Neural progenitor cell (in vitro differentiated cells): ENCODE measurements around the gene EFNA5. TPM values are rescaled to one million over a fixed set of nuclear protein-coding genes. Genes with fewer than 3 reads are reported as not detected.

Experiments
- DNase-seq: peaks from one replicate; pipeline ENCODE4 v3.0.0-alpha.2; 2016; ENCODE audit warnings: low spot score
- H2AFZ ChIP-seq: fragments of 200-600 bp; sonication (generic); replicated peaks from 2 replicates; pipeline ENCODE4 v1.6.1; 2016; ENCODE audit warnings: antibody characterized with exemption
- H3F3A ChIP-seq: fragments of 200-600 bp; sonication (generic); 2 replicates; pipeline ENCODE4 v1.6.1; 2016; ENCODE audit warnings: antibody characterized with exemption, low read depth
- H3K27ac ChIP-seq: fragments of 200-600 bp; sonication (generic); 2 replicates; pipeline ENCODE4 v1.5.1; 2016; ENCODE audit warnings: mild to moderate bottlenecking
- H3K27me3 ChIP-seq: fragments of 200-600 bp; sonication (generic); 2 replicates; pipeline ENCODE4 v1.6.1; 2016; ENCODE audit warnings: mild to moderate bottlenecking, moderate library complexity
- H3K36me3 ChIP-seq: fragments of 200-600 bp; sonication (generic); 2 replicates; pipeline ENCODE4 v1.5.1; 2016
- H3K4me1 ChIP-seq: fragments of 200-600 bp; sonication (generic); 2 replicates; pipeline ENCODE4 v1.6.1; 2016; ENCODE audit warnings: mixed run types
- H3K4me2 ChIP-seq: fragments of 200-600 bp; sonication (generic); 2 replicates; pipeline ENCODE4 v1.6.1; 2016
- H3K4me3 ChIP-seq: fragments of 200-600 bp; sonication (generic); 2 replicates; pipeline ENCODE4 v1.5.1; 2016
- H3K79me2 ChIP-seq: fragments of 200-600 bp; sonication (generic); 2 replicates; pipeline ENCODE4 v1.6.1; 2016; ENCODE audit warnings: low read depth
- H3K9ac ChIP-seq: fragments of 200-600 bp; sonication (generic); 2 replicates; pipeline ENCODE4 v1.6.1; 2016
- H3K9me3 ChIP-seq: fragments of 200-600 bp; sonication (generic); 2 replicates; pipeline ENCODE4 v1.5.1; 2016; ENCODE audit warnings: low read depth
- H4K20me1 ChIP-seq: fragments of 200-600 bp; sonication (generic); 2 replicates; pipeline ENCODE4 v1.6.1; 2016; ENCODE audit warnings: low read depth
- H3K27ac Mint-ChIP-seq: 3 replicates; pipeline ENCODE4 v1.8.0; 2021; ENCODE audit warnings: mixed read lengths
- H3K27me3 Mint-ChIP-seq: 2 replicates; pipeline ENCODE4 v1.8.0; 2022; ENCODE audit warnings: low read depth, mild to moderate bottlenecking, inconsistent platforms, moderate library complexity, mixed read lengths; ENCODE audit not compliant: insufficient read depth
- H3K36me3 Mint-ChIP-seq: 3 replicates; pipeline ENCODE4 v1.8.0; 2021; ENCODE audit warnings: mixed read lengths
- H3K4me1 Mint-ChIP-seq: 3 replicates; pipeline ENCODE4 v1.8.0; 2021; ENCODE audit warnings: mixed read lengths
- H3K4me3 Mint-ChIP-seq: 3 replicates; pipeline ENCODE4 v1.8.0; 2021; ENCODE audit warnings: mild to moderate bottlenecking, moderate library complexity, mixed read lengths
- H3K9me3 Mint-ChIP-seq: 3 replicates; pipeline ENCODE4 v1.8.0; 2020; ENCODE audit warnings: mixed read lengths
- EZH2 ChIP-seq: fragments of 200-600 bp; sonication (generic); IDR thresholded peaks from 2 replicates; pipeline ENCODE4 v1.6.1; 2017; ENCODE audit warnings: antibody characterized with exemption, mild to moderate bottlenecking, moderate library complexity
- EZH2phosphoT487 ChIP-seq: fragments of 200-600 bp; sonication (generic); IDR thresholded peaks from 2 replicates; pipeline ENCODE4 v1.6.1; 2017; ENCODE audit warnings: antibody characterized with exemption
- total RNA-seq: library from RNA; depleted of rRNA; stranded (reverse); fragments of >200 nt; gene quantifications from 2 replicates; pipeline ENCODE4 v1.2.3, GENCODE V29; 2015; ENCODE audit warnings: low replicate concordance
- TF ChIP-seq, protein P1 (sequence below): fragments of 200-600 bp; sonication (generic); IDR thresholded peaks from 2 replicates; pipeline ENCODE4 v1.5.1; 2017; ENCODE audit warnings: antibody characterized with exemption, mild to moderate bottlenecking

EFNA5 gene
- total RNA-seq, 1 donor from 2014 or later = 105 TPM

DNA sequence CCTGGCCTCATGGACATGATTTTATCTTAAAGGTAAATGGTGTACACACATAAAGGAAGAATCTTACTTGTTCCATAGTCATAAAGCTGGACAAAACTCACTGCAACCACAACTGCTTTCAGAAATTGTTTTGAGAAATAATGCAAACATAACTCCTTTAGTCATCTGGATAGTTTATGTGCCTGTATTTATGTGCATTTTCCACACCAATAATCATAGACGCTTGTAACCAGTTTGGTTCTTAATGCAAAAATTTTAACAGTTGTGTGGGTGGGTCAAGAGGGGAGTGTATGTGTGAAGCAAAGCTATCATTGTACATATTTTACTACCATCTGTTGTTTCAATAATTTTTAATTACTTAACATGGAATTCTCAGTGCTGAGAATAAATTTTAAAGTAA is 80.1 kb downstream of the EFNA5 start:
- Mint-ChIP-seq H3K27ac (no peak overlapping the region), H3K9me3 (no peaks in the 10 kb centered on the region), H3K36me3 (peaks cover 29% of the 10 kb centered on the region), H3K4me1 (peaks cover 40% of the 10 kb centered on the region), H3K27me3 (no peaks in the 10 kb centered on the region), H3K4me3 (no peak overlapping the region)
- H3K27ac ChIP-seq = no peak overlapping the region
- H4K20me1 ChIP-seq = peaks cover 98% of the 10 kb centered on the region
- H3K9me3 ChIP-seq = no peaks in the 10 kb centered on the region
- H3K9ac ChIP-seq = no peak overlapping the region
- H3K4me1 ChIP-seq = peaks cover 56% of the 10 kb centered on the region
- peaks cover 38% of the 10 kb centered on the region for H3F3A ChIP-seq
- H2AFZ ChIP-seq = no peak overlapping the region
- TF ChIP-seq EZH2 = no peak
- no peak for TF ChIP-seq EZH2phosphoT487
- TF ChIP-seq, protein P1, sequence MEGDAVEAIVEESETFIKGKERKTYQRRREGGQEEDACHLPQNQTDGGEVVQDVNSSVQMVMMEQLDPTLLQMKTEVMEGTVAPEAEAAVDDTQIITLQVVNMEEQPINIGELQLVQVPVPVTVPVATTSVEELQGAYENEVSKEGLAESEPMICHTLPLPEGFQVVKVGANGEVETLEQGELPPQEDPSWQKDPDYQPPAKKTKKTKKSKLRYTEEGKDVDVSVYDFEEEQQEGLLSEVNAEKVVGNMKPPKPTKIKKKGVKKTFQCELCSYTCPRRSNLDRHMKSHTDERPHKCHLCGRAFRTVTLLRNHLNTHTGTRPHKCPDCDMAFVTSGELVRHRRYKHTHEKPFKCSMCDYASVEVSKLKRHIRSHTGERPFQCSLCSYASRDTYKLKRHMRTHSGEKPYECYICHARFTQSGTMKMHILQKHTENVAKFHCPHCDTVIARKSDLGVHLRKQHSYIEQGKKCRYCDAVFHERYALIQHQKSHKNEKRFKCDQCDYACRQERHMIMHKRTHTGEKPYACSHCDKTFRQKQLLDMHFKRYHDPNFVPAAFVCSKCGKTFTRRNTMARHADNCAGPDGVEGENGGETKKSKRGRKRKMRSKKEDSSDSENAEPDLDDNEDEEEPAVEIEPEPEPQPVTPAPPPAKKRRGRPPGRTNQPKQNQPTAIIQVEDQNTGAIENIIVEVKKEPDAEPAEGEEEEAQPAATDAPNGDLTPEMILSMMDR = no peak
- peaks cover 99% of the 10 kb centered on the region for H3K79me2 ChIP-seq
- H3K4me2 ChIP-seq = no peak overlapping the region
- H3K36me3 ChIP-seq = no peaks in the 10 kb centered on the region
- H3K27me3 ChIP-seq = no peaks in the 10 kb centered on the region
- H3K4me3 ChIP-seq = no peak overlapping the region
- no peak for DNase-seq

GRCh38 chr5:107589520-107590193 is 81.1 kb downstream of the EFNA5 start:
- Histone ChIP-seq H3K27me3 (no peaks in the 10 kb centered on the region), H3K79me2 (peaks cover 99% of the 10 kb centered on the region), H3K27ac (peak overlapping the region; percentile 17), H4K20me1 (peaks cover 98% of the 10 kb centered on the region), H3K9me3 (no peaks in the 10 kb centered on the region), H3K9ac (no peak overlapping the region), H3K4me1 (peaks cover 46% of the 10 kb centered on the region), H3K4me2 (peak overlapping the region; percentile 50), H2AFZ (no peak overlapping the region), H3F3A (peaks cover 27% of the 10 kb centered on the region), H3K36me3 (no peaks in the 10 kb centered on the region), H3K4me3 (no peak overlapping the region)
- DNase-seq = no peak
- Mint-ChIP-seq H3K27me3 (no peaks in the 10 kb centered on the region), H3K27ac (no peak overlapping the region), H3K4me3 (no peak overlapping the region), H3K4me1 (peaks cover 37% of the 10 kb centered on the region), H3K9me3 (peaks cover 2% of the 10 kb centered on the region), H3K36me3 (peaks cover 34% of the 10 kb centered on the region)
- TF ChIP-seq, protein P1 = no peak
- no peak for TF ChIP-seq EZH2
- TF ChIP-seq EZH2phosphoT487 = no peak

DNA sequence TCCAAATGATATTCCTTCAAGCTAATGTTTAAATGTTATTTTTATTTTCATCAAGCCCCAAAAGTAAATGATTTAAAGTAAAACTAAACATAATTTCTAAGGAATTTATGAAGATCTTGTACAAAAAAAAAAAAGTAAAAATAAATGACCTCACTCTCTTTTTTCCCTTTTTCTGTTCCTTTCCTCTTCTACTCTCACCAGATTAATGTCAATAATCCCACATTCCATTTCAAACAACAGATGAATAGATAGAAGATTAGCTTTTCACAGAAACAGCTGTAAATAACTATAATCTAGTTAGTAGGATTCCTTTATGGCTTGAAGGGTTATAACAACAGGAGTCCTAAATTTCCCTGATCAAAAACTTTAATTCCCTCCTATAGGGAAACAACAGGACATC is 88.1 kb downstream of the EFNA5 start:
- Mint-ChIP-seq H3K27ac (peak overlapping the region; percentile 22), H3K27me3 (no peaks in the 10 kb centered on the region), H3K4me3 (peak overlapping the region; percentile 20), H3K36me3 (peaks cover 11% of the 10 kb centered on the region), H3K4me1 (peaks cover 75% of the 10 kb centered on the region), H3K9me3 (peaks cover 2% of the 10 kb centered on the region)
- Histone ChIP-seq H3K27ac (peak overlapping the region; percentile 19), H2AFZ (no peak overlapping the region), H3F3A (peaks cover 44% of the 10 kb centered on the region), H3K27me3 (no peaks in the 10 kb centered on the region), H3K79me2 (peaks cover 100% of the 10 kb centered on the region), H4K20me1 (peaks cover 100% of the 10 kb centered on the region), H3K9me3 (no peaks in the 10 kb centered on the region), H3K4me2 (no peak overlapping the region), H3K4me1 (peaks cover 63% of the 10 kb centered on the region), H3K36me3 (no peaks in the 10 kb centered on the region), H3K4me3 (no peak overlapping the region), H3K9ac (no peak overlapping the region)
- TF ChIP-seq EZH2phosphoT487 = no peak
- TF ChIP-seq, protein P1 = no peak
- no peak for TF ChIP-seq EZH2
- no peak for DNase-seq
